HG03342 (cell line): ENCODE results near the gene NCL.
"Not testable (repeated sequence)": the region's sequence is repeated elsewhere in the genome, so short reads cannot be mapped to it uniquely, and the experiment has no call there.

Experiments used
- ATAC-seq: cut with Tn5 transposase; IDR thresholded peaks from one replicate; pipeline ENCODE4 v1.9.1; 2021; ENCODE audit warnings: mild to moderate bottlenecking, moderate library complexity; ENCODE audit not compliant: unreplicated experiment

Gene NCL

GRCh38 chr2:231469583-231469950 lies 5.3 kb upstream of the NCL start:
- ATAC-seq, result no peak

- ATAC-seq, result no peak
Observed at GRCh38 chr2:231467613-231468530, 3.6 kb upstream of the NCL start.

GRCh38 chr2:231467016-231467545 lies 2.8 kb upstream of the NCL start:
- no peak for ATAC-seq

GRCh38 chr2:231464576-231465540 lies 574 bp upstream of the NCL start:
- peak; percentile 10 for ATAC-seq

GRCh38 chr2:231462729-231463465 lies 1.4 kb downstream of the NCL start:
- no peak for ATAC-seq

- ATAC-seq, result no peak
Observed at GRCh38 chr2:231461516-231461971, 2.7 kb downstream of the NCL start.

GRCh38 chr2:231460841-231461240 lies 3.4 kb downstream of the NCL start:
- not testable (repeated sequence) for ATAC-seq

GRCh38 chr2:231460073-231460835 lies 4.0 kb downstream of the NCL start:
- no peak for ATAC-seq

- ATAC-seq, result no peak
Observed at GRCh38 chr2:231458368-231458767, 5.9 kb downstream of the NCL start.

- no peak for ATAC-seq
Observed at GRCh38 chr2:231457101-231457500, 7.2 kb downstream of the NCL start.

GRCh38 chr2:231456295-231457004 lies 7.8 kb downstream of the NCL start:
- ATAC-seq, result no peak

GRCh38 chr2:231455890-231456289 lies 8.4 kb downstream of the NCL start:
- no peak for ATAC-seq

GRCh38 chr2:231455222-231455621 lies 9.1 kb downstream of the NCL start:
- no peak for ATAC-seq

GRCh38 chr2:231454361-231454791 lies 9.9 kb downstream of the NCL start:
- no peak for ATAC-seq

GRCh38 chr2:231452799-231453508 lies 11.3 kb downstream of the NCL start:
- no peak for ATAC-seq

GRCh38 chr2:231450548-231450989 lies 13.7 kb downstream of the NCL start:
- no peak for ATAC-seq

GRCh38 chr2:231449503-231450054 lies 14.7 kb downstream of the NCL start:
- no peak for ATAC-seq

- ATAC-seq, result no peak
Observed at GRCh38 chr2:231436957-231437356, 27.3 kb downstream of the NCL start.
